ENCODE data around the gene HSD3B1.

Gene HSD3B1

DNA sequence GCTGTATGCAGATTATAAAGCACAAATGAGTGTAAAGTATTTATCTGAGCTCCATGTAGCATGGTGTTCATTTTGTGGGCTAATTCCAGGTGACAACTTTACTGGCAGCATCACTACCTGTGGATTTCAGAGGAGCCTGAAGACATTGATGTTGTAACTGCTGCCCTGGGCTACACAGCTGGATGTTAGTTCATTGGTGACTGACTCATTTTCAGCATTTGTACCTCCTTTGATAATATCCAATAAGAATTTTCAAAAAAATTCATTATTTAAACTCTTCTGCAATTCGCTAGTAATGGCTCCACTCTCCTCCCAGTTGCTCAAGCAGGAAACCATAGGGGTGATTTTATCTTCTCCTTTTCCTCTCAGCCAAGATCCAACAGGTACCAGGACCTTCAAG is 37.3 kb upstream of the HSD3B1 start:
- CTCF ChIA-PET: no interaction called here
- no peak for DNase-seq (ENCODE audit: low spot score)
- TF ChIP-seq, protein P1, sequence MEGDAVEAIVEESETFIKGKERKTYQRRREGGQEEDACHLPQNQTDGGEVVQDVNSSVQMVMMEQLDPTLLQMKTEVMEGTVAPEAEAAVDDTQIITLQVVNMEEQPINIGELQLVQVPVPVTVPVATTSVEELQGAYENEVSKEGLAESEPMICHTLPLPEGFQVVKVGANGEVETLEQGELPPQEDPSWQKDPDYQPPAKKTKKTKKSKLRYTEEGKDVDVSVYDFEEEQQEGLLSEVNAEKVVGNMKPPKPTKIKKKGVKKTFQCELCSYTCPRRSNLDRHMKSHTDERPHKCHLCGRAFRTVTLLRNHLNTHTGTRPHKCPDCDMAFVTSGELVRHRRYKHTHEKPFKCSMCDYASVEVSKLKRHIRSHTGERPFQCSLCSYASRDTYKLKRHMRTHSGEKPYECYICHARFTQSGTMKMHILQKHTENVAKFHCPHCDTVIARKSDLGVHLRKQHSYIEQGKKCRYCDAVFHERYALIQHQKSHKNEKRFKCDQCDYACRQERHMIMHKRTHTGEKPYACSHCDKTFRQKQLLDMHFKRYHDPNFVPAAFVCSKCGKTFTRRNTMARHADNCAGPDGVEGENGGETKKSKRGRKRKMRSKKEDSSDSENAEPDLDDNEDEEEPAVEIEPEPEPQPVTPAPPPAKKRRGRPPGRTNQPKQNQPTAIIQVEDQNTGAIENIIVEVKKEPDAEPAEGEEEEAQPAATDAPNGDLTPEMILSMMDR (conservative IDR thresholded peaks at IDR 0.05; ENCODE audit: low read depth): no peak
- POLR2A ChIA-PET (ENCODE audit: low non-redundant PET): no interaction called here
- no peak overlapping the region for H3K27ac ChIP-seq

DNA sequence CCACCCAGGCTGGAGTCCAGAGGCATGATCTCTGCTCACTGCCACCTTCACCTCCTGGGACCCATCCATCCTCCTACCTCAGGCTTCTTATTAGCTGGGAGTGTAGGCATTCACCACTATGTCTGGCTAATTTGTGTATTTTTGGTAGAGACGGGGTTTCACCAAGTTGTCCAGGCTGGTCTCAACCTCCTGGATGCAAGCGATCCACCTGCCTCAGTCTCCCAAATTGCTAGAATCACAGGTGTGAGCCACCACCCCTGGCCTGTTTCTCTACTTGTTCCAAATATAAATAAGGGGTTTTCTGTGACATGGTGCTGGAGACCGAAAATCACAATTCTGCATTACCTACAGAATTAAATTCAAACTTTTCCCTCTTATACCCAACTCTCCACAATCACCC is 36.6 kb upstream of the HSD3B1 start:
- no peak for DNase-seq (ENCODE audit: low spot score)
- TF ChIP-seq, protein P1 (conservative IDR thresholded peaks at IDR 0.05; ENCODE audit: low read depth): no peak
- CTCF ChIA-PET: no interaction called here
- POLR2A ChIA-PET (ENCODE audit: low non-redundant PET): no interaction called here
- H3K27ac ChIP-seq: no peak overlapping the region

DNA sequence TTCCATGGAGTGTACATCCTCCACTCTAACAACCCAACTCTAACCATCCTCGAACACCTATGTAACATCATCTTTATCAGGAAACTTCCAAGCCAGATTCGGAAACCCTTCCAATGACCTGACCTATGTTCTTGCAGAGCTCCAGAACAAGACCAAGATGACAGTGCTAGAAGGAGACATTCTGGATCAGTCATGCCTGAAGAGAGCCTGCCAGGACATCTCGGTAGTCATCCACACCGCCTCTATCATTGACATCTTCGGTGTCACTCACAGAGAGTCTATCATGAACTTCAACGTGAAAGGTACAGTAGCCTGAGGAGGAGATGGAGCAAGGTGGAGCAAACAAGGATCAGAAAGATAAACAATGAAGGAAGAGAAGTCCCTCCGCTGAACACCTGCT is 36.1 kb upstream of the HSD3B1 start:
- TF ChIP-seq, protein P1 (conservative IDR thresholded peaks at IDR 0.05; ENCODE audit: low read depth): no peak
- DNase-seq (ENCODE audit: low spot score): no peak
- ChIA-PET POLR2A (ENCODE audit: low non-redundant PET) (no interaction called here), CTCF (no interaction called here)
- no peak overlapping the region for H3K27ac ChIP-seq

DNA sequence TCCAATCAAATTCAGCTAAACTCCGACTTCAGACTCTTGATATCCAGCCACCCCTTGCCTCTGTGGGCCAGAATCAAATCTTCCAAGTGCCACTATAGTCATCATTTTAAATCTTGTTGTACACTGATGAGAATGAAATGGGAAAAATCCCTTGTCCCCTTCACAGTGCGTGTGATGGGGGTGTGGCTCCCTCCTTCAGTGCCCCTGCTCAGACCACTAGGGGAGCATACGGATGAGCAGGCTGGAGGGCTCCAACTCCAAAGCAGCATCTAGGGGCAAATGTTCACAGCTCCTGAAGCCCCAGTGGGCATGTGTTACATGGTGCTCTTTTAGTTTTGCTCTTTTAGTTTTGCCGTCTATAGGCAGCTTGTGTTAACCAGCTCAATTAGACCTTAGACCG is 35.4 kb upstream of the HSD3B1 start:
- POLR2A ChIA-PET (ENCODE audit: low non-redundant PET): no interaction called here
- DNase-seq (ENCODE audit: low spot score): no peak
- no peak overlapping the region for H3K27ac ChIP-seq
- CTCF ChIA-PET: no interaction called here
- TF ChIP-seq, protein P1 (conservative IDR thresholded peaks at IDR 0.05; ENCODE audit: low read depth): no peak

DNA sequence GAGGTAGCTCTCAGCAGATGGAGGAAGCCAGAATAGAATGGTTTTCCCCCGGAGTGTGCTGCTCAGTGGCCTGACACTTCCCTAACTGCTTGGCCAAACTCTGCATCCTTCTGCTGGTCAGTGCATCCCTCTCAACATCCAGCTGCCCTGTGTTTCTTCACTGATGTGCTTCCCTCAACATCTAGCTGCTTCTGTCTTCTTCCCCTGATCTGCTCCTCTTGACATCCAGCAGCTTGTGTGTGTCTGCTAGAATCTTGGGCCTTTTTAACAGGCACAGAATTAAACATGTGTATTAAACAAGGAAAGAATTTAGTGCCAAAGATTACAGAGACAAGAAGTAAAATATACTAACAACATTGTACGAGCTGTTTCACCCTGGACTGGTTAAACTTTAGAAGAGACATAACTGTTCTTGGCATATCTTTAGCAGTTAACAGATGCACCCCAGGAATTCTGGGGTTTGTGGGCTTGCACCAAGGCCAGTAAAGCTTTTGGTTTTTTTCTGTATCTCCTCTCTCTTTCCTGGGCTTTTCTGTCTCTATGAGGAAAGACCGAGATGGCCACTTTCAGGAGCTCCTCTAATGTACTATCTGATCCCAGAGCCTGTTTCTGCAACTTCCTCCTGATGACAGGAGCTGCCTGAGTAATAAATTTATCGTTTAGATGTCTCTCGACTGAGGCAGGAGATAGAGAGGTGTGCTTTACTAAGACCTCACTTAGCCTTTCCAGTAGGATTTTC is 34.8 kb upstream of the HSD3B1 start:
- no peak overlapping the region for H3K27ac ChIP-seq
- DNase-seq (ENCODE audit: low spot score): no peak
- TF ChIP-seq, protein P1 (conservative IDR thresholded peaks at IDR 0.05; ENCODE audit: low read depth): no peak
- ChIA-PET POLR2A (ENCODE audit: low non-redundant PET) (no interaction called here), CTCF (no interaction called here)

DNA sequence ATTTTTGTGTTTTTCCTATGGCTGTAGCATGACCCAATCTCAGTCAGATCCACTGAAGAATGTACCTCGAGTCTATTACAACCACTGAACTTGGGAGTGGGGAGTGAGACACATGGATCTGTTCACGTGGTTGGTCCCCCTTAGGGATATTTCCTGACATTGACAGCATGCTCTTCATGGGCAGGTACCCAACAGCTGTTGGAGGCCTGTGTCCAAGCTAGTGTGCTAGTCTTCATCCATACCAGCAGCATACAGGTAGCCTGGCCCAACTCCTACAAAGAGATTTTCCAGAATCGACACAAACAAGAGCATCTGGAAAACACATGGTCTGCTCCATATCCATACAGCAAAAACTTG is 34.2 kb upstream of the HSD3B1 start:
- DNase-seq (ENCODE audit: low spot score): no peak
- ChIA-PET CTCF (no interaction called here), POLR2A (ENCODE audit: low non-redundant PET) (no interaction called here)
- H3K27ac ChIP-seq: no peak overlapping the region
- TF ChIP-seq, protein P1 (conservative IDR thresholded peaks at IDR 0.05; ENCODE audit: low read depth): no peak

Measured in RWPE1 (cell line).